OCI-LY1 (cell line): ENCODE measurements around the gene RUVBL1.

ENCODE experiments used
- H2AFZ ChIP-seq: fragments of 200-600 bp; sonication (generic), shearing (Covaris generic); 2 replicates; pipeline ENCODE4 v1.6.0; 2014; ENCODE audit warnings: antibody characterized with exemption, mild to moderate bottlenecking, low read length
- H3F3A ChIP-seq: fragments of 200-600 bp; sonication (generic), shearing (Covaris generic); 2 replicates; pipeline ENCODE4 v1.6.0; 2014; ENCODE audit warnings: mild to moderate bottlenecking, antibody characterized with exemption, low read length, moderate library complexity; ENCODE audit not compliant: insufficient read depth
- H3K27ac ChIP-seq: fragments of 200-600 bp; sonication (generic); 2 replicates; pipeline ENCODE4 v1.5.1; 2014; ENCODE audit warnings: low read length, mixed run types, mild to moderate bottlenecking, low read depth; ENCODE audit not compliant: poor library complexity, severe bottlenecking
- H3K27me3 ChIP-seq: fragments of 200-600 bp; sonication (generic); 2 replicates; pipeline ENCODE4 v1.6.0; 2014; ENCODE audit warnings: antibody characterized with exemption, mild to moderate bottlenecking, low read length, moderate library complexity; ENCODE audit not compliant: insufficient read depth
- H3K36me3 ChIP-seq: fragments of 200-600 bp; sonication (generic); 2 replicates; pipeline ENCODE4 v1.6.1; 2014; ENCODE audit warnings: mild to moderate bottlenecking, antibody characterized with exemption, low read length, moderate library complexity, mixed read lengths; ENCODE audit not compliant: insufficient read depth
- H3K4me1 ChIP-seq: fragments of 200-600 bp; sonication (generic); 2 replicates; pipeline ENCODE4 v1.5.1; 2014; ENCODE audit warnings: mild to moderate bottlenecking, low read length, moderate library complexity; ENCODE audit not compliant: insufficient read depth, severe bottlenecking
- H3K4me2 ChIP-seq: fragments of 200-600 bp; sonication (generic), shearing (Covaris generic); 2 replicates; pipeline ENCODE4 v1.6.1; 2014; ENCODE audit warnings: low read length
- H3K4me3 ChIP-seq: fragments of 200-600 bp; sonication (generic); 2 replicates; pipeline ENCODE4 v1.5.1; 2014; ENCODE audit warnings: low read length, low read depth, mild to moderate bottlenecking, mixed read lengths; ENCODE audit not compliant: poor library complexity, severe bottlenecking
- H3K79me2 ChIP-seq: fragments of 200-600 bp; shearing (Covaris generic); 2 replicates; pipeline ENCODE4 v1.6.1; 2016; ENCODE audit warnings: mixed run types, low read length, mixed read lengths; ENCODE audit not compliant: insufficient read depth
- H3K9ac ChIP-seq: fragments of 200-600 bp; sonication (generic), shearing (Covaris generic); 2 replicates; pipeline ENCODE4 v1.6.1; 2014; ENCODE audit warnings: mild to moderate bottlenecking, low read length, mixed read lengths
- H3K9me2 ChIP-seq: fragments of 200-600 bp; sonication (generic), shearing (Covaris generic); 2 replicates; pipeline ENCODE4 v1.6.1; 2014; ENCODE audit warnings: low read depth, mild to moderate bottlenecking, low read length, mixed read lengths
- H3K9me3 ChIP-seq: fragments of 200-600 bp; shearing (Covaris generic); 2 replicates; pipeline ENCODE4 v1.6.1; 2014; ENCODE audit warnings: low read length, mixed read lengths
- H4K20me1 ChIP-seq: fragments of 200-600 bp; sonication (generic), shearing (Covaris generic); 2 replicates; pipeline ENCODE4 v1.6.0; 2016; ENCODE audit warnings: mild to moderate bottlenecking, low read length; ENCODE audit not compliant: insufficient read depth
- CTCF ChIP-seq: fragments of 200-600 bp; sonication (generic), shearing (Covaris generic); IDR thresholded peaks from 2 replicates; pipeline ENCODE4 v1.5.1; 2017; ENCODE audit warnings: mild to moderate bottlenecking, antibody characterized with exemption, low read length, moderate library complexity, mixed read lengths
- EZH2 ChIP-seq: fragments of 200-600 bp; sonication (generic), shearing (Covaris generic); IDR thresholded peaks from 2 replicates; pipeline ENCODE4 v1.8.0; 2017; ENCODE audit warnings: borderline replicate concordance, mixed run types, mild to moderate bottlenecking, antibody characterized with exemption, low read length, moderate library complexity, mixed read lengths

RUVBL1 gene

GRCh38 chr3:128168836-128169235, 45.2 kb upstream of the RUVBL1 start:
- TF ChIP-seq EZH2, result no peak
- no peak for TF ChIP-seq CTCF
- H3K36me3 ChIP-seq, result no peaks in the 10 kb centered on the region
- H3K4me1 ChIP-seq, result no peaks in the 10 kb centered on the region
- no peaks in the 10 kb centered on the region for H3K27me3 ChIP-seq
- no peak overlapping the region for H3K4me3 ChIP-seq
- H3F3A ChIP-seq, result no peaks in the 10 kb centered on the region
- no peaks in the 10 kb centered on the region for H4K20me1 ChIP-seq
- H3K9me3 ChIP-seq, result no peaks in the 10 kb centered on the region
- H3K9ac ChIP-seq, result no peak overlapping the region
- no peaks in the 10 kb centered on the region for H3K79me2 ChIP-seq
- no peak overlapping the region for H2AFZ ChIP-seq
- H3K9me2 ChIP-seq, result no peaks in the 10 kb centered on the region
- H3K4me2 ChIP-seq, result no peak overlapping the region
- no peak overlapping the region for H3K27ac ChIP-seq

- Histone ChIP-seq H3K36me3 (no peaks in the 10 kb centered on the region), H3K79me2 (no peaks in the 10 kb centered on the region), H3K9me3 (no peaks in the 10 kb centered on the region), H3K27ac (no peak overlapping the region), H3K4me3 (no peak overlapping the region), H3K4me1 (no peaks in the 10 kb centered on the region), H3K4me2 (no peak overlapping the region), H3K9ac (no peak overlapping the region), H3K9me2 (no peaks in the 10 kb centered on the region), H2AFZ (no peak overlapping the region), H3K27me3 (no peaks in the 10 kb centered on the region), H4K20me1 (no peaks in the 10 kb centered on the region), H3F3A (no peaks in the 10 kb centered on the region)
- TF ChIP-seq EZH2, result no peak
- no peak for TF ChIP-seq CTCF
Observed at GRCh38 chr3:128167973-128168674, 44.5 kb upstream of the RUVBL1 start.

- no peak overlapping the region for H3K27ac ChIP-seq
- H3K4me3 ChIP-seq, result no peak overlapping the region
- no peaks in the 10 kb centered on the region for H3K4me1 ChIP-seq
- H2AFZ ChIP-seq, result no peak overlapping the region
- H3K36me3 ChIP-seq, result no peaks in the 10 kb centered on the region
- H4K20me1 ChIP-seq, result no peaks in the 10 kb centered on the region
- no peaks in the 10 kb centered on the region for H3K79me2 ChIP-seq
- TF ChIP-seq CTCF, result no peak
- no peak for TF ChIP-seq EZH2
- no peak overlapping the region for H3K9ac ChIP-seq
- H3K9me2 ChIP-seq, result no peaks in the 10 kb centered on the region
- no peaks in the 10 kb centered on the region for H3K9me3 ChIP-seq
- H3K27me3 ChIP-seq, result no peaks in the 10 kb centered on the region
- no peak overlapping the region for H3K4me2 ChIP-seq
- no peaks in the 10 kb centered on the region for H3F3A ChIP-seq
Observed at GRCh38 chr3:128167646-128167972, 44.0 kb upstream of the RUVBL1 start.
